H9 (cell line): ENCODE measurements around the gene DYTN. TPM values are rescaled to one million over a fixed set of nuclear protein-coding genes. Genes with fewer than 3 reads are reported as not detected.
A peak's percentile ranks its signal among the peaks of the same experiment; 100 is the strongest.

ENCODE experiments used
- DNase-seq: peaks from one replicate; pipeline ENCODE4 v3.0.0-alpha.2; 2017
- H2AFZ ChIP-seq: one replicate; pipeline ENCODE4 v1.6.1; 2013; ENCODE audit warnings: mild to moderate bottlenecking, low read length, control low read depth, moderate library complexity
- H2AK5ac ChIP-seq: 2 replicates; pipeline ENCODE4 v1.6.1; 2013; ENCODE audit warnings: low read length, control low read depth, mixed read lengths; ENCODE audit not compliant: insufficient read length
- H2BK120ac ChIP-seq: one replicate; pipeline ENCODE4 v1.6.1; 2013; ENCODE audit warnings: low read depth, mild to moderate bottlenecking, low read length, control low read depth, inconsistent platforms; ENCODE audit not compliant: poor library complexity, severe bottlenecking
- H2BK12ac ChIP-seq: 2 replicates; pipeline ENCODE4 v1.6.1; 2013; ENCODE audit warnings: low read length, control low read depth, mixed read lengths, low read depth; ENCODE audit not compliant: insufficient read length
- H2BK15ac ChIP-seq: 2 replicates; pipeline ENCODE4 v1.6.1; 2013; ENCODE audit warnings: low read depth, low read length, control low read depth
- H2BK20ac ChIP-seq: one replicate; pipeline ENCODE4 v1.6.1; 2013; ENCODE audit warnings: low read depth, mild to moderate bottlenecking, low read length, control low read depth, inconsistent platforms; ENCODE audit not compliant: poor library complexity, severe bottlenecking
- H2BK5ac ChIP-seq: 2 replicates; pipeline ENCODE4 v1.6.1; 2013; ENCODE audit warnings: low read length, control low read depth, mixed read lengths; ENCODE audit not compliant: insufficient read length
- H3K14ac ChIP-seq: 2 replicates; pipeline ENCODE4 v1.6.1; 2013; ENCODE audit warnings: low read length, control low read depth; ENCODE audit not compliant: insufficient read depth
- H3K18ac ChIP-seq: 2 replicates; pipeline ENCODE4 v1.6.1; 2013; ENCODE audit warnings: low read depth, mild to moderate bottlenecking, mixed read lengths, low read length, control low read depth; ENCODE audit not compliant: insufficient read length
- H3K23ac ChIP-seq: 2 replicates; pipeline ENCODE4 v1.6.1; 2013; ENCODE audit warnings: low read length, control low read depth, mixed read lengths, low read depth; ENCODE audit not compliant: insufficient read length
- H3K23me2 ChIP-seq: 2 replicates; pipeline ENCODE4 v1.6.1; 2013; ENCODE audit warnings: low read depth, mild to moderate bottlenecking, mixed read lengths, low read length, control low read depth; ENCODE audit not compliant: insufficient read length, poor library complexity, severe bottlenecking
- H3K27ac ChIP-seq: 2 replicates; pipeline ENCODE4 v1.5.1; 2013; ENCODE audit warnings: low read length, control low read depth, mixed read lengths, low read depth; ENCODE audit not compliant: insufficient read length
- H3K27me3 ChIP-seq: 2 replicates; pipeline ENCODE4 v1.6.1; 2013; ENCODE audit warnings: low read length, control low read depth, inconsistent platforms; ENCODE audit not compliant: insufficient read depth
- H3K4ac ChIP-seq: 2 replicates; pipeline ENCODE4 v1.6.1; 2013; ENCODE audit warnings: low read depth, mild to moderate bottlenecking, control low read depth, inconsistent platforms, low read length, moderate library complexity
- H3K4me1 ChIP-seq: 2 replicates; pipeline ENCODE4 v1.6.1; 2013; ENCODE audit warnings: low read length, control low read depth, inconsistent platforms; ENCODE audit not compliant: insufficient read depth
- H3K4me2 ChIP-seq: 2 replicates; pipeline ENCODE4 v1.6.1; 2013; ENCODE audit warnings: low read length, control low read depth, mixed read lengths; ENCODE audit not compliant: insufficient read length, insufficient read depth
- H3K56ac ChIP-seq: 2 replicates; pipeline ENCODE4 v1.6.1; 2013; ENCODE audit warnings: low read depth, mild to moderate bottlenecking, mixed read lengths, low read length, control low read depth; ENCODE audit not compliant: insufficient read length
- H3K79me1 ChIP-seq: 2 replicates; pipeline ENCODE4 v1.6.1; 2013; ENCODE audit warnings: low read depth, mild to moderate bottlenecking, moderate library complexity, low read length, control low read depth, inconsistent platforms; ENCODE audit not compliant: insufficient read depth, poor library complexity, severe bottlenecking
- H3K79me2 ChIP-seq: 2 replicates; pipeline ENCODE4 v1.6.1; 2013; ENCODE audit warnings: low read length, control low read depth, inconsistent platforms; ENCODE audit not compliant: insufficient read depth
- H3K9ac ChIP-seq: 2 replicates; pipeline ENCODE4 v1.6.1; 2013; ENCODE audit warnings: low read length, control low read depth, mixed read lengths; ENCODE audit not compliant: insufficient read length; ENCODE audit errors: extremely low read depth
- H3K9me3 ChIP-seq: one replicate; pipeline ENCODE4 v1.6.1; 2013; ENCODE audit warnings: low read depth, low read length, inconsistent platforms; ENCODE audit not compliant: control insufficient read depth
- H3T11ph ChIP-seq: one replicate; pipeline ENCODE4 v1.6.1; 2013; ENCODE audit warnings: mild to moderate bottlenecking, low read length, control low read depth, inconsistent platforms
- H4K20me1 ChIP-seq: one replicate; pipeline ENCODE4 v1.6.1; 2013; ENCODE audit not compliant: control insufficient read depth, insufficient read length, insufficient read depth
- H4K5ac ChIP-seq: 2 replicates; pipeline ENCODE4 v1.6.1; 2013; ENCODE audit warnings: low read depth, mild to moderate bottlenecking, mixed read lengths, low read length, control low read depth; ENCODE audit not compliant: insufficient read length
- H4K8ac ChIP-seq: replicated peaks from 2 replicates; pipeline ENCODE4 v1.6.1; 2013; ENCODE audit warnings: low read length, control low read depth, mixed read lengths, low read depth; ENCODE audit not compliant: insufficient read length
- H4K91ac ChIP-seq: 2 replicates; pipeline ENCODE4 v1.6.1; 2013; ENCODE audit warnings: low read depth, mild to moderate bottlenecking, moderate library complexity, mixed read lengths, low read length, control low read depth; ENCODE audit not compliant: insufficient read length
- H3K27ac Mint-ChIP-seq, 3 experiments: 2 replicates in 2 of 3; 3 replicates in 1 of 3; pipeline ENCODE4 v1.8.0; 2020 to 2021; ENCODE audit warnings: mixed read lengths in 3 of 3, mild to moderate bottlenecking in 1 of 3, moderate library complexity in 1 of 3
- H3K27me3 Mint-ChIP-seq: 2 replicates; pipeline ENCODE4 v1.8.0; 2021; ENCODE audit warnings: low read depth, mild to moderate bottlenecking, moderate library complexity, mixed read lengths
- H3K36me3 Mint-ChIP-seq, 3 experiments: 2 replicates in 2 of 3; 3 replicates in 1 of 3; pipeline ENCODE4 v1.8.0; 2020 to 2021; ENCODE audit warnings: low read depth in 3 of 3, mixed read lengths in 3 of 3; ENCODE audit not compliant: insufficient read depth in 1 of 3
- H3K4me1 Mint-ChIP-seq, 2 experiments: 2 replicates each; pipeline ENCODE4 v1.8.0; 2020; ENCODE audit warnings: mixed read lengths in 2 of 2
- H3K4me3 Mint-ChIP-seq, 2 experiments: 2 replicates in 1 of 2; 3 replicates in 1 of 2; pipeline ENCODE4 v1.8.0; 2020 to 2021; ENCODE audit warnings: mild to moderate bottlenecking in 2 of 2, mixed read lengths in 2 of 2, moderate library complexity in 1 of 2
- H3K9me3 Mint-ChIP-seq, 2 experiments: 2 replicates in 1 of 2; 3 replicates in 1 of 2; pipeline ENCODE4 v1.8.0; 2020; ENCODE audit warnings: mild to moderate bottlenecking in 2 of 2, mixed read lengths in 2 of 2, moderate library complexity in 1 of 2
- WGBS: extraction: QIAGEN DNeasy Blood & Tissue Kit; methylation state at CpG from one replicate; pipeline ENCODE4 v1.1.7; 2013; ENCODE audit warnings: missing lambda C conversion rate, low lambda C conversion rate, mixed read lengths; ENCODE audit not compliant: insufficient read length; ENCODE audit errors: extremely low coverage; 5-methylcytosine and 5-hydroxymethylcytosine counted together
- total RNA-seq: library from RNA; stranded (reverse); gene quantifications from 2 replicates; pipeline ENCODE4 v1.2.1, GENCODE V29; 2021
- TF ChIP-seq, protein P1 (sequence below): fragments of 200-600 bp; sonication (generic); conservative IDR thresholded peaks from 3 replicates; pipeline ENCODE4 v1.8.0; 2021; ENCODE audit warnings: antibody characterized with exemption, mild to moderate bottlenecking

Gene DYTN
- total RNA-seq, 1 experiment from 2014 or later: not detected

GRCh38 chr2:206616151-206616550, 102.0 kb downstream of the DYTN start:
- TF ChIP-seq, protein P1, sequence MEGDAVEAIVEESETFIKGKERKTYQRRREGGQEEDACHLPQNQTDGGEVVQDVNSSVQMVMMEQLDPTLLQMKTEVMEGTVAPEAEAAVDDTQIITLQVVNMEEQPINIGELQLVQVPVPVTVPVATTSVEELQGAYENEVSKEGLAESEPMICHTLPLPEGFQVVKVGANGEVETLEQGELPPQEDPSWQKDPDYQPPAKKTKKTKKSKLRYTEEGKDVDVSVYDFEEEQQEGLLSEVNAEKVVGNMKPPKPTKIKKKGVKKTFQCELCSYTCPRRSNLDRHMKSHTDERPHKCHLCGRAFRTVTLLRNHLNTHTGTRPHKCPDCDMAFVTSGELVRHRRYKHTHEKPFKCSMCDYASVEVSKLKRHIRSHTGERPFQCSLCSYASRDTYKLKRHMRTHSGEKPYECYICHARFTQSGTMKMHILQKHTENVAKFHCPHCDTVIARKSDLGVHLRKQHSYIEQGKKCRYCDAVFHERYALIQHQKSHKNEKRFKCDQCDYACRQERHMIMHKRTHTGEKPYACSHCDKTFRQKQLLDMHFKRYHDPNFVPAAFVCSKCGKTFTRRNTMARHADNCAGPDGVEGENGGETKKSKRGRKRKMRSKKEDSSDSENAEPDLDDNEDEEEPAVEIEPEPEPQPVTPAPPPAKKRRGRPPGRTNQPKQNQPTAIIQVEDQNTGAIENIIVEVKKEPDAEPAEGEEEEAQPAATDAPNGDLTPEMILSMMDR: no peak
- H2AFZ ChIP-seq: no peak overlapping the region
- no peak overlapping the region for H3K9ac ChIP-seq
- no peak overlapping the region for H2BK5ac ChIP-seq
- H4K91ac ChIP-seq: no peak overlapping the region
- no peak overlapping the region for H2BK15ac ChIP-seq
- no peak overlapping the region for H2BK20ac ChIP-seq
- WGBS: no CpG with 5 or more reads among the region's 2 CpGs
- no peak overlapping the region for H3K4ac ChIP-seq
- H3K79me1 ChIP-seq: no peaks in the 10 kb centered on the region
- Mint-ChIP-seq H3K27me3 (no peaks in the 10 kb centered on the region), H3K27ac (peak overlapping the region in 1 of 3 experiments; percentile 28; a peak in 1 of 7 replicates), H3K36me3 (peaks cover 2 to 11% (median 7%) of the 10 kb centered on the region in 3 experiments; a peak in 5 of 7 replicates), H3K4me3 (no peak overlapping the region), H3K9me3 (no peaks in the 10 kb centered on the region), H3K4me1 (peaks cover 5 to 9% of the 10 kb centered on the region in 2 experiments)
- no peak overlapping the region for H2BK12ac ChIP-seq
- no peaks in the 10 kb centered on the region for H3K23me2 ChIP-seq
- no peak overlapping the region for H2BK120ac ChIP-seq
- H4K8ac ChIP-seq: no peak overlapping the region
- no peaks in the 10 kb centered on the region for H4K20me1 ChIP-seq
- H3K27me3 ChIP-seq: no peaks in the 10 kb centered on the region
- no peaks in the 10 kb centered on the region for H3K4me1 ChIP-seq
- H3K56ac ChIP-seq: no peak overlapping the region
- H4K5ac ChIP-seq: no peak overlapping the region
- no peaks in the 10 kb centered on the region for H3K79me2 ChIP-seq
- H3K4me2 ChIP-seq: no peak overlapping the region
- no peaks in the 10 kb centered on the region for H3K9me3 ChIP-seq
- DNase-seq: no peak
- no peak overlapping the region for H3K23ac ChIP-seq
- H3T11ph ChIP-seq: no peak overlapping the region
- H3K27ac ChIP-seq: no peak overlapping the region
- no peak overlapping the region for H2AK5ac ChIP-seq
- no peak overlapping the region for H3K18ac ChIP-seq
- H3K14ac ChIP-seq: no peak overlapping the region
